Hepatocyte (in vitro differentiated cells): ENCODE data around the gene CRYBA4.

Experiments used
- EZH2 ChIP-seq: fragments of 200-600 bp; sonication (generic); IDR thresholded peaks from 2 replicates; pipeline ENCODE4 v1.6.1; 2016; ENCODE audit warnings: antibody characterized with exemption, mild to moderate bottlenecking, borderline replicate concordance
- EZH2phosphoT487 ChIP-seq: fragments of 200-600 bp; sonication (generic); IDR thresholded peaks from one replicate; pipeline ENCODE4 v1.6.1; 2018; ENCODE audit warnings: antibody characterized with exemption, mild to moderate bottlenecking, low read depth, moderate library complexity; ENCODE audit not compliant: unreplicated experiment, severe bottlenecking
- TF ChIP-seq, protein P1 (sequence below): fragments of 200-600 bp; sonication (generic); IDR thresholded peaks from 2 replicates; pipeline ENCODE4 v1.5.1; 2016; ENCODE audit warnings: antibody characterized with exemption, mild to moderate bottlenecking; ENCODE audit not compliant: poor library complexity

DNA sequence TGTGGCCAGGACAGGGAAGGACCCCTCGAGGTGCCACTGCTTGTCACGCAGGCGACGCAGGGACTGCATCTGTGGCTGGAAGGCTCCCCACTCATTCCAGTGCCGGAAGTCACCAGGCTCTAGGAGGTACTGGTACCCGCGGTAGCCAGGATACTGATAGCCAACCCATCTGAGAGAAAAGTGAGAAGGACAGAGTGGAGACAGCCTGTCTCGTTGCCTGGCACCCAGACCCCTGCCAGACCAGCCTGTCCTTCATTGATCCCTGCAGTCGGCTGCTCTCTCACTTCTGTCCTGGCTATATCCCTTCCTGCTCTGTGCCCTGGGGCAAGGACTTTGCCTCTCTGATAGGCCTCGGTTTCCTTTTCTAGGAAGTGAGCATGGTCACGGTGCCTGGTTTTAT lies 22.3 kb upstream of the CRYBA4 start:
- TF ChIP-seq, protein P1, sequence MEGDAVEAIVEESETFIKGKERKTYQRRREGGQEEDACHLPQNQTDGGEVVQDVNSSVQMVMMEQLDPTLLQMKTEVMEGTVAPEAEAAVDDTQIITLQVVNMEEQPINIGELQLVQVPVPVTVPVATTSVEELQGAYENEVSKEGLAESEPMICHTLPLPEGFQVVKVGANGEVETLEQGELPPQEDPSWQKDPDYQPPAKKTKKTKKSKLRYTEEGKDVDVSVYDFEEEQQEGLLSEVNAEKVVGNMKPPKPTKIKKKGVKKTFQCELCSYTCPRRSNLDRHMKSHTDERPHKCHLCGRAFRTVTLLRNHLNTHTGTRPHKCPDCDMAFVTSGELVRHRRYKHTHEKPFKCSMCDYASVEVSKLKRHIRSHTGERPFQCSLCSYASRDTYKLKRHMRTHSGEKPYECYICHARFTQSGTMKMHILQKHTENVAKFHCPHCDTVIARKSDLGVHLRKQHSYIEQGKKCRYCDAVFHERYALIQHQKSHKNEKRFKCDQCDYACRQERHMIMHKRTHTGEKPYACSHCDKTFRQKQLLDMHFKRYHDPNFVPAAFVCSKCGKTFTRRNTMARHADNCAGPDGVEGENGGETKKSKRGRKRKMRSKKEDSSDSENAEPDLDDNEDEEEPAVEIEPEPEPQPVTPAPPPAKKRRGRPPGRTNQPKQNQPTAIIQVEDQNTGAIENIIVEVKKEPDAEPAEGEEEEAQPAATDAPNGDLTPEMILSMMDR = no peak
- no peak for TF ChIP-seq EZH2
- TF ChIP-seq EZH2phosphoT487 = no peak
